ENCODE measurements around the gene USP1. TPM values are rescaled to one million over a fixed set of nuclear protein-coding genes. Genes with fewer than 3 reads are reported as not detected.

Gene USP1
- total RNA-seq, 1 donor from 2014 or later = 24.5 TPM

DNA sequence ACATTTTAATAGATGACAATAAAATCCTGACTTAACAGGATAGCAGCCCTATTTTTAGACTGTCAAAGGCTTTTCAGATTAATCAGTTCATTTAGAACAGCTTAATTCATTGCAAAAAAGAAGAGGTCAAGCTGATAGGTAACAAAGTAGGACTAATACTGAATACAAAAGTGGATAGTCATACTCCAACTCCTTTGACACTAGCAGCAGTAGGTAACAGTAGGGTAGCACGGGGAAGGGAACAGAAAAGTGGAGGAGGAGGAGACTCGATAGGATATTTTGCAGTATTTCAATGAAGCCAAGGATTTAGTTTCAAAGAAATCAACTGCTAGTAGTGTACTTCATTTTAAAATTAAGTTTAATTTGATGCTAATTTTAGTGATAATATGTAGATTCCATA, 51.1 kb downstream of the USP1 start:
- no peak for DNase-seq (ENCODE audit: low read depth)

DNA sequence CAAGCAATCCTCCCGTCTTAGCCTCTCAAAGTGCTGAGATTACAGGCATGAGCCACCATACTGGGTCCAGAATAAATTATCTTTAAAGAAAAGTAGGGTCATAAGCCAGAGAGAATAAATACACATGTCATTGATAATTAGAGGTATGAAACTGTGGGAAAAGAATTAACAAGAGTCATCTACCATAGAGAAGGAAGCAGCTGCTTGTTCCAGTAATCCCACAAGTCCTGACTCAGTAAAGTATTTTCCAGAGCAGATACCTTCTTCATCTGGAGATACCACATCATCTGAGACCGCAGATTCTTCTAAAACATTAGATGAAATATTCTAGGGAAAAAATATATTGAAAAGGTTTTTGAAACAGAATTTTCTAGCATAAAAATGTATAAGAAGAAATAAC, 55.7 kb downstream of the USP1 start:
- DNase-seq (ENCODE audit: low read depth) = no peak

DNA sequence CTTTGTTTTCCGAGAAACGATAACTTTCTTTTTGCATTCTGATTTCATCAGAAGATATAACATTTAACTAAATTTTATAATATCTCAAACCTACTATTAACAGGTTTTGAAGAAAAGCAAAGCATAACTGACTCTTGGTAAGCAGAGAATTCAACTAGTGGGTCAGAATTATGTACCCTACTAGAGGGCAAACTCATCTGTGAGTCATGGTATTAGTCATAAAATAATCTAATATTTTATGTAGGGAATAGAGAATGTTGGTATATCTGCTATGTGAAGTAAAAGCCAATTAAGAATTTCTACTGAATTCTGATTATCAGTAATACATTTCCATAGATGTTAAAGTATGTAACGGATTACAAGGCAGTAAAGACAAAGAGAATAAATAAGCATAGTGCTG, 56.8 kb downstream of the USP1 start:
- DNase-seq (ENCODE audit: low read depth) = no peak

DNA sequence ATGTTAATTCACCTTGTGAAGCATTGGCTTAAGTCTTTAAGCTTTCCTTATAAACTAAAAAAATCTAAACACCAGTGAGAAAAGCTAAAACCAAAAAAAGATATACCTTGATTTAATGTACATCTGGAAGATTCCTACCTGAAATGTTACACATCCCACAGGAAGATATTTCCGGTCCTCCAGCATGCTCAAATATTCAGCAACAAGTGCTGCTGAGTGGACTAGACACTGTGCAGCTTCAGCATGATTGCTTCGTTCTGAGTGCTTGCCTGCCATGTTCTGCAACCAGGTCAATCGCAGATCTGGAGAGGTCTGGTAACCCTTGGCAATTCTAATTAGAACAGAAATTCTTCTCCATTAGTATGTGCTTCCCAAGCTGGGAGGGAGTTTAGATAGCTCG, 57.3 kb downstream of the USP1 start:
- no peak for DNase-seq (ENCODE audit: low read depth)

DNA sequence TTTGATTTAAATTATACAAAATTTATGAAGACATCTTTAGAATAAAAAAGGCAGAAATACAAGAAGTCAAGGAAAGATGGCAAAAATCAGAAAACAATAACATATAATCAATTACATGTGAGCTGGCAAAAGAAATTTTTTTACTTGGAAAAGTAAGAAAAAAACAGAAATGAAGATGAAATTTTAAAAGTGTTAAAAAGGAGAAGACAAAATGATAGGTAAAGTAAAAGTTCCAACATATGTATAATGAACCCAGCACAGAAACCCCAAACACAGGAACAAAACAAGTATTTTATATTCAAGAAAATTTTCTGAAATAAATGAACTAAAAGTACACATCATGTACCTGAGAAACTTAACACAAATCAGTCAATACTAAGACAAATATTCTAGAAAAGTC, 63.4 kb downstream of the USP1 start:
- no peak for DNase-seq (ENCODE audit: low read depth)

Other genes with a start within 250 kb of the USP1 start
- under 0.01 TPM in 1 of 2 replicates, not detected in the other for gene L1TD1, start 242.2 kb upstream of the USP1 start, total RNA-seq
- not detected in 2 replicates for gene KANK4, start 117.6 kb upstream of the USP1 start, total RNA-seq
- 0.05 TPM in 1 of 2 replicates, not detected in the other for gene ANGPTL3, start 160.5 kb downstream of the USP1 start, total RNA-seq

Measured in renal cortical epithelial cell (primary cell).